Kidney (tissue), 14 donors: ENCODE data around the gene ABHD14A. TPM values are rescaled to one million over a fixed set of nuclear protein-coding genes. Genes with fewer than 3 reads are reported as not detected.

Experiments
- DNase-seq, 5 donors: peaks; one replicate each; pipeline ENCODE4 v3.0.0-alpha.2; 2013 to 2020
- FAIRE-seq: peaks from 2 replicates; lab custom pipeline; 2012; peaks lifted over from hg19 to GRCh38; lab: Jason Lieb, UNC
- H3K27ac ChIP-seq, 2 donors: one replicate each; pipeline ENCODE4 v1.7.0; 2013; ENCODE audit warnings: low read depth in 2 of 2, low read length in 2 of 2, inconsistent platforms in 1 of 2
- H3K27me3 ChIP-seq: one replicate; pipeline ENCODE4 v1.7.1; 2013; ENCODE audit warnings: low read length, inconsistent platforms; ENCODE audit not compliant: control insufficient read depth, insufficient read depth
- H3K36me3 ChIP-seq, 3 donors: one replicate each; pipeline versions ENCODE4 v1.7.0 to v1.7.1; 2013; ENCODE audit warnings: low read length in 3 of 3, control low read depth in 1 of 3, inconsistent platforms in 1 of 3; ENCODE audit not compliant: insufficient read depth in 3 of 3, control insufficient read depth in 2 of 3
- H3K4me1 ChIP-seq, 3 donors: one replicate each; pipeline versions ENCODE4 v1.7.0 to v1.7.1; 2013; ENCODE audit warnings: low read length in 3 of 3, inconsistent platforms in 1 of 3, low read depth in 1 of 3; ENCODE audit not compliant: control insufficient read depth in 2 of 3, insufficient read depth in 2 of 3
- H3K4me3 ChIP-seq, 3 donors: one replicate each; pipeline versions ENCODE4 v1.7.0 to v1.8.1; 2013; ENCODE audit warnings: low read length in 3 of 3, control low read depth in 1 of 3, inconsistent platforms in 1 of 3
- H3K9ac ChIP-seq, 3 donors: one replicate each; pipeline versions ENCODE4 v1.7.0 to v1.7.1; 2013; ENCODE audit warnings: low read length in 3 of 3, control low read depth in 1 of 3, inconsistent platforms in 1 of 3
- H3K9me3 ChIP-seq, 3 donors: one replicate each; pipeline versions ENCODE4 v1.7.0 to v1.7.1; 2013; ENCODE audit warnings: low read length in 3 of 3, control low read depth in 1 of 3, inconsistent platforms in 1 of 3; ENCODE audit not compliant: control insufficient read depth in 2 of 3, insufficient read depth in 1 of 3
- intact Hi-C: fragments of 100-400 bp; cut with DNase I; formaldehyde crosslinking; loops from one replicate; pipeline ENCODE4 v1.11.1; 2022
- polyA plus RNA-seq: library from polyadenylated mRNA; stranded (reverse); fragments of 350-450 nt; fragmentation: Illumina TruSeq; extraction: RNeasy Lipid Tissue Mini Kit (QIAGEN cat#74804); gene quantifications from one replicate; pipeline ENCODE4 v1.2.3, GENCODE V29; 2014; ENCODE audit warnings: low read depth, low replicate concordance; ENCODE audit not compliant: insufficient read depth
- total RNA-seq: library from RNA; stranded (reverse); fragmentation: NEBNext Ultra II Directional; extraction: Animal tissue kit (Norgen Biotek cat#: 25700); gene quantifications from one replicate; pipeline ENCODE4 v1.2.1, GENCODE V29; 2021
- TF ChIP-seq, protein P1 (sequence below): IDR thresholded peaks from 3 replicates; pipeline ENCODE4 v1.5.1; 2012; ENCODE audit warnings: mild to moderate bottlenecking, moderate library complexity, borderline replicate concordance; ENCODE audit not compliant: insufficient read depth; ENCODE audit errors: extremely low read depth
- donor health status: control.
- donor health status: control.
- donor health status: control.
- donor health status: control.
- donor health status: control.
- donor health status: DM: yes; HTN: yes; CAD: no.
- donor health status: Normal renal cell carcinoma (clear cell type).

Gene ABHD14A
- total and polyA plus RNA-seq, 2 donors from 2014 or later = 20.7 to 50.5 TPM

GRCh38 chr3:51960386-51960785, 14.5 kb upstream of the ABHD14A start:
- no peak for FAIRE-seq
- no peaks in the 10 kb centered on the region for H3K9me3 ChIP-seq
- no peak overlapping the region for H3K9ac ChIP-seq
- H3K27me3 ChIP-seq = no peaks in the 10 kb centered on the region
- TF ChIP-seq, protein P1, sequence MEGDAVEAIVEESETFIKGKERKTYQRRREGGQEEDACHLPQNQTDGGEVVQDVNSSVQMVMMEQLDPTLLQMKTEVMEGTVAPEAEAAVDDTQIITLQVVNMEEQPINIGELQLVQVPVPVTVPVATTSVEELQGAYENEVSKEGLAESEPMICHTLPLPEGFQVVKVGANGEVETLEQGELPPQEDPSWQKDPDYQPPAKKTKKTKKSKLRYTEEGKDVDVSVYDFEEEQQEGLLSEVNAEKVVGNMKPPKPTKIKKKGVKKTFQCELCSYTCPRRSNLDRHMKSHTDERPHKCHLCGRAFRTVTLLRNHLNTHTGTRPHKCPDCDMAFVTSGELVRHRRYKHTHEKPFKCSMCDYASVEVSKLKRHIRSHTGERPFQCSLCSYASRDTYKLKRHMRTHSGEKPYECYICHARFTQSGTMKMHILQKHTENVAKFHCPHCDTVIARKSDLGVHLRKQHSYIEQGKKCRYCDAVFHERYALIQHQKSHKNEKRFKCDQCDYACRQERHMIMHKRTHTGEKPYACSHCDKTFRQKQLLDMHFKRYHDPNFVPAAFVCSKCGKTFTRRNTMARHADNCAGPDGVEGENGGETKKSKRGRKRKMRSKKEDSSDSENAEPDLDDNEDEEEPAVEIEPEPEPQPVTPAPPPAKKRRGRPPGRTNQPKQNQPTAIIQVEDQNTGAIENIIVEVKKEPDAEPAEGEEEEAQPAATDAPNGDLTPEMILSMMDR = no peak
- H3K27ac ChIP-seq = no peak overlapping the region
- H3K4me3 ChIP-seq = no peak overlapping the region
- H3K4me1 ChIP-seq = peaks cover 0 to 9% (median 0%) of the 10 kb centered on the region in 3 donors
- DNase-seq = no peak
- no peaks in the 10 kb centered on the region for H3K36me3 ChIP-seq
- intact Hi-C loops = no loop called here

DNA sequence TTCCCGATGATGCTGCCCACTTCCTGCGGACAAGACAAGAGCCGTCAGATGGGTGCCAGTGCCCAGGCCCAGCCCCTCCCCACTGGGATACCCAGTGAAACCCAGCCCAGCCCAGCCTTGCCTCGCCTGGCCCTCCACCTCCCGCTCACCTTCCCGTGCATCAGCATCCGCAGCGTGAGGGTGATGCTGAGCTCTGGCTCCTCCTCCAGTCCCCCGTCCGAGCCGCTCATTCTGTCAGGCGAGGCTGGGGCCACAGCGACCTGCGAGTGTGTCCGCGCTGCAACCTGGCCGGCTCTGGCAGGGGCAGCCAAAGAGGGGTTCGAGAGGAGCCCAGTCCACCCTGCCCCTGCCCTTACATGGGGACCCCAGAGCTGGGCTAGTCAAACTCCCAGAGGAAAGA, 13.9 kb upstream of the ABHD14A start:
- H3K27ac ChIP-seq = no peak overlapping the region
- no peak for DNase-seq
- H3K36me3 ChIP-seq = no peaks in the 10 kb centered on the region
- TF ChIP-seq, protein P1 = no peak
- H3K9me3 ChIP-seq = no peaks in the 10 kb centered on the region
- H3K9ac ChIP-seq = no peak overlapping the region
- intact Hi-C loops = no loop called here
- peaks cover 0 to 5% (median 0%) of the 10 kb centered on the region in 3 donors for H3K4me1 ChIP-seq
- no peaks in the 10 kb centered on the region for H3K27me3 ChIP-seq
- FAIRE-seq = no peak
- no peak overlapping the region for H3K4me3 ChIP-seq

- H3K9ac ChIP-seq = no peak overlapping the region
These were observed 13.0 kb upstream of the ABHD14A start for GRCh38 chr3:51961602-51962569.

More at GRCh38 chr3:51961602-51962569, 13.0 kb upstream of the ABHD14A start:
- TF ChIP-seq, protein P1 = no peak
- intact Hi-C loops = no loop called here
- no peak for DNase-seq
- no peaks in the 10 kb centered on the region for H3K9me3 ChIP-seq
- H3K4me3 ChIP-seq = no peak overlapping the region
- no peak overlapping the region for H3K27ac ChIP-seq
- H3K36me3 ChIP-seq = no peaks in the 10 kb centered on the region
- H3K4me1 ChIP-seq = peaks cover 0 to 4% (median 0%) of the 10 kb centered on the region in 3 donors
- FAIRE-seq = no peak
- no peaks in the 10 kb centered on the region for H3K27me3 ChIP-seq
